Skeletal muscle cell (primary cell): ENCODE measurements around the gene CNTN4.
"Not testable (repeated sequence)": the region's sequence is repeated elsewhere in the genome, so short reads cannot be mapped to it uniquely, and the experiment has no call there.

Experiments
- DNase-seq: peaks from one replicate; pipeline ENCODE4 v3.0.0-alpha.2; 2010; ENCODE audit warnings: low read depth
- H3K4me3 ChIP-seq: 2 replicates; pipeline ENCODE4 v1.5.1; 2011; ENCODE audit warnings: low read depth, mild to moderate bottlenecking, control low read depth, low read length, moderate library complexity

CNTN4 gene

DNA sequence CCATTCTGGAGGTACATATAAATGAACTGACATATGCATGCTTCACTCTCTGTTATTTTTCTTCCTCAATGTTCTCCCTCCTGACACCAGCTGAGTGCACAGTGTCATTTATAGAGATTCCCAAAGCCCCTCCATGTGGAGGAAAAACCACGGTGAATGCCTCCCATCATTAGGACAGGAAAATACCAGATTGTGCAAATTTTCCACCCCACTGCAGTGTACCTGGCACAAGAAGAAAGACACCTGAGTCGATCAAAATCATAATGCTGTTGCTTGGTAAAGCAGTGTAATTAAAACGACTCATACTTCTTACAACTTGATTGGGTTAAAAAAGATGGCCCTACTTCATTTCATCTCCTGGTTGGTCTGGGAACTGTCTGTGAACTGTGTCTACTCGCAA lies 720.9 kb downstream of the CNTN4 start:
- H3K4me3 ChIP-seq = no peak overlapping the region

DNA sequence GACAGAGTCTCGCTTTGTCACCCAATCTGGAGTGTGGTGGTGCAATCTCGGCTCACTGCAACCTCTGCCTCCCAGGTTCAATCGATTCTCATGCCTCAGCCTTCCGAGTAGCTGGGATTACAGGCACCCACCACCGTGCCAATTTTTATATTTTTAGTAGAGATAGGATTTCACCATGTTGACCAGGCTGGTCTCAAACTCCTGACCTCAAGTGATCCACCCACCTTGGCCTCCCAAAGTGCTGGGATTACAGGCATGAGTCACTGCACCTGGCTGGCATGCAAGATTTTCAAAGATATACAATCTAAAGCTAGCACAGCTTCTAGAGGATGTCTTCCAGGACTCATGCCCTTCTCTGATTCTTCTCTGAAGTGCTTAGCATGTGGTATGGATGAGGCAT lies 722.3 kb downstream of the CNTN4 start:
- not testable (repeated sequence) for H3K4me3 ChIP-seq

More for the DNA sequence above, 720.9 kb downstream of the CNTN4 start:
- no peak for DNase-seq

GRCh38 chr3:2822611-2823010 lies 723.9 kb downstream of the CNTN4 start:
- no peak overlapping the region for H3K4me3 ChIP-seq
- DNase-seq = no peak

More for the DNA sequence above, 722.3 kb downstream of the CNTN4 start:
- not testable (repeated sequence) for DNase-seq

GRCh38 chr3:2823031-2823430 lies 724.4 kb downstream of the CNTN4 start:
- DNase-seq = peak; percentile 4
- no peak overlapping the region for H3K4me3 ChIP-seq

DNA sequence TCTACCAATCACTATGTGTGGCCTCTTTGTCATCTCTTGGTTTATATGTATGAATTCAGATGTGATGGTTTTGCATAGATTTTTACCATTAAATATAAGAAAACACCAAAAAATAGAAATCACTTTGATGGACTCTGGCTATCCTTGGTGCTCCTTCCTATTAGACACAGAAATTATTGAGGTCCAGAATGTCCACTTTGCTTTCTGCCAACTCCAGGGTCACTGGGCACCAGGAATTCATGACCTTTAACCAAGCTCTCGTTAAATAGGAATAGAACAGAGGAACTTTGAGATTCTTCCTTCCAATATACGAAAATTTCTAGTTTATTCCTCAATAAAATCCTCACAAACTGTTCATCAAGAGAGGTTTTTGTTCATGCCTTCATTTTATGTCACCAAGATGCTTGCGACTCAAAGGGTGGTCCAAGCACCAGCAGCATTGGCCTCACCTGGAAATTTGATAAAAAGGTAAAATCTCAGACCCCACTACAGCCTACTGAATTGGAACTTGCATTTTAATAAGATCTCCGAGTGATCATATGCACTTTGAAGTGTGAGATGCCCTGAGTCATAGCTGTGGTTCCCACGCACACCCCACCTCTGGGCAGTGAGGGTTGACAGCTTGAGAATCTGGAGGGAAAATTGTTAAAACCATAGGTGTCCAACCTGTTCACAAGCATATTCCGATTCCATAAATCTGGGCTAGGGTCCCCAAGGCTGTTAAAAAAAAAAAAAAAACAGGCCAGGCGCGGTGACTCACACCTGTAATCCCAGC lies 725.0 kb downstream of the CNTN4 start:
- H3K4me3 ChIP-seq = no peak overlapping the region

GRCh38 chr3:2826036-2826435 lies 727.4 kb downstream of the CNTN4 start:
- DNase-seq = no peak

More for the DNA sequence above, 725.0 kb downstream of the CNTN4 start:
- DNase-seq = no peak

GRCh38 chr3:2826453-2826852 lies 727.8 kb downstream of the CNTN4 start:
- no peak for DNase-seq
- no peak overlapping the region for H3K4me3 ChIP-seq

More at GRCh38 chr3:2826036-2826435, 727.4 kb downstream of the CNTN4 start:
- H3K4me3 ChIP-seq = no peak overlapping the region

DNA sequence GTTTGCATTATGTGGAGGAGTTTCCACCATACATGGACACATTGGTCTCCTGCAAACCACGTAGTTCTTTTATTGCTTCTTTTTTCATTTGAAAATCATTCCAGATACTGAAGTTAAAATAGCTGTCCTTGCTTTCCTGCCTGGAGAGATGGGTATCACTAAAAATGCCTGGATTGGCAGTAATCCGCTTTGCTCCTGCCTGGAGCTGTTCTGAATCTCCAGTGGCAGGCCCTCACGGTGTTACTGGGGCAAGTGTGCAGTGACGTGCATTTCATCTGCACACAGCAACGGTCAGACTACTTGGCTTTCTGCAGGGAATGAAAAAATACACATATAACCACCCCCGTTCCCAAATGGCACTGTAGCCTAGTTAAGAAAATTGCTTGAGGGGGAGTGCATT lies 738.6 kb downstream of the CNTN4 start:
- DNase-seq = no peak
- H3K4me3 ChIP-seq = no peak overlapping the region

DNA sequence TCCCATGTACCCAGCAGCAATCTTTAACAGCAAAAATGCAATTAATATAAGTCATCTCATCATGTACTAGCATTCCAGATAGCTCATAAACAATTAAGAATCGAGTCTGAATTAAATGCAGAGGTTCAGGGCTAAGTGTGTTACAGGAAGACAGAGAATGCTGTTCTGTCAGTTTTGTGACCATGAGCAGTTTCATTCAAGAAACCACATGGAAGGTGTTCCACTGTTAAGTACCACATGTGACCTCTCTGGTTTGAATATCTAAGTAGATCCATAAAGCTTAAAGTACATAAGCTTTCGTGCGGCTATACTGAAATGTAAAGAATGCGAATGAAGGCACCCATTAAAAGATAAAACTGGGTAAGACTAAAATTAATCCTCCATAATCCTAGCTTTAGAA lies 739.2 kb downstream of the CNTN4 start:
- no peak overlapping the region for H3K4me3 ChIP-seq
- no peak for DNase-seq

- no peak for DNase-seq
- H3K4me3 ChIP-seq = no peak overlapping the region
Measured at GRCh38 chr3:2838546-2839157, 740.0 kb downstream of the CNTN4 start.

DNA sequence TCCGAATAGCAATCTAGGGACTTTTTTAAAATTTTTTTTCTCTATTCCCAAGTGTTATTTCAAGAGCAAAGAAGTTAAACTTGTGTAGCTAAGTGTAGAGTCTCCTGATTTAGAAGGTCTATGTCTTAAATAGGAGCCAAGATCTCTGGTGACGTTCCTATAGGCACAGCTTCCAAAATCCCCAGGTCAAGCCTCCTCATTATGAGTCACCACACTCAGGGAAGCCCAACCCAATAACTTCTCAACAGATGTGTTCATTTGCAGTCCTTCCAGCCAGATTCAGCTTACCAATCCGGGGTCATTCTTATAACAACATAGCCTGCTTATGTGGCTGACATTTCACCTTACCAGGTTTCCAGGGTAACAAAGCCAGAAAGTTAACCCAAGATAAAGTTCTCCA lies 741.2 kb downstream of the CNTN4 start:
- no peak for DNase-seq
- H3K4me3 ChIP-seq = no peak overlapping the region

DNA sequence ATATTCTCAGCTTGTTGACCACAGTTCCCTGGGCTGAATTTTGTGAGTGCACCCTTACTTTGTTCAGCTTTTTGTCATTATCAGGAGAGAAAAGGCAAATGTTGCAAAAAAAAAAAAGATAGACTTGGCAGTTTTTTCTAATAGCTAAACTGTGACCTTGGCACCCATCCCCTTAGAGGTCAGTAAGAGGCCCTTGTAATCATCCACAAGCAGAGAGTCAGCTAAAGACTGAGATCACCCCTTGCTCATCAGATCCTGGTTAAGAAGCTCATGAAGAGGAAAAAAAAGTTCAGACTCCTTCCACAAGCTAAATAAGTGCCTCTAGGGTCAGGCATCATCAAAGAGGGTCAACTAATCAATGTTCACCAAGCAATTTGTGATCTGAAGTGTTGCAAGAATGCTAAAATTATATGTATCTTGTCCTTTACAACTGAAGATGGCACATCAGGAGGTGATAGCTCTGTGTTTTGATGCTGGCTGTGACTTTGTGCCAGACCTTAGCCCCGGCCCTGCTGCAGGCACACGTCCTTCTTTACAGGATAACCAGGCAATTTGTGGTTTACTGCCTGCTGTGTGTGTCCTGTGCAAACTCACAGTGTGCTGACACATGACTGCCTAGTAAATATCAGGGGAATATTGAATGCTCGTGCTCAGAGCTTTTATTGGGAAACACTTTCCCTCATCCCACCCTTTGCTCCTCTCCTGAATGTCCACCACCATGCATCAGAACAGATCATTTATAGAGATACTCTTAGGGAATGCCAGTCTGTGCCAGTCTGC lies 748.6 kb downstream of the CNTN4 start:
- no peak overlapping the region for H3K4me3 ChIP-seq
- DNase-seq = no peak

GRCh38 chr3:2849092-2849491 lies 750.4 kb downstream of the CNTN4 start:
- no peak for DNase-seq
- H3K4me3 ChIP-seq = no peak overlapping the region

DNA sequence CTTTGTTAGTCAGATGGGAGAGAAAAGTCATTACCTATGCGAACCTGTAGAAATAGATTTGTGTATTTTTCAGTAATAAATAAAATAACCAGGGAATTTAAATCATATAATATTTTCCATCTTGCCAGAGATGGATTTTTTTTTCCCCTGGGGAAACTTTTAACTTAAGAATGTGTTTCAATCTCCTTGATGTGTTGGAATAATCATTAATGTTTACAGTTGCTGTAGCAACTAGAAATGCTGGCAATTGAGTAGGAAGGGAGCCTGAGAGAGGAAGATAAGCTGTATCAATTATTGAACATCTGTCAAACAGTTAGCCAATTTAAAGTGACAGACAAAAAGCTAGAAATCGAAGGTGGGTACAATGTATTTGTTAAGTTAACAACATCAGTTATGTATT lies 752.0 kb downstream of the CNTN4 start:
- no peak overlapping the region for H3K4me3 ChIP-seq
- DNase-seq = no peak

GRCh38 chr3:2851361-2851760 lies 752.7 kb downstream of the CNTN4 start:
- no peak for DNase-seq
- no peak overlapping the region for H3K4me3 ChIP-seq

DNA sequence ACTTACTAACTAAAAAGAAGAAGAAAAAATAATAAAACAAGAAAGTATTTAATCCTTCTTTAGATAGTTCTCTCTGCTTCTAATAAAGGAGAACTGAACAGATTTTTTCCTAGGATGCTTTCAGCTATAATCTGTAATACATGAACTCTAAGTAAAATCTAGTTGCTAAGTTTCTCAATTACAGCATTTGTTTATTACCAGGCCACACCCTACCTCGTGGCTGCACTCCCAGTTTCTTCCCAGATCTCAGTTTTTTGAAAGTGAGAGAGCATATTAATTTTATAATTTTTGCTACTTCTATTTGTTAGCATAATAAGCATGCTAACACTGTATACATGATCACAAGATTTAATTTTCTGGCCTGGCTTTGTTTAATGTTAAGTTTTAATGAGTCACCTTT lies 753.2 kb downstream of the CNTN4 start:
- DNase-seq = no peak
- no peak overlapping the region for H3K4me3 ChIP-seq

DNA sequence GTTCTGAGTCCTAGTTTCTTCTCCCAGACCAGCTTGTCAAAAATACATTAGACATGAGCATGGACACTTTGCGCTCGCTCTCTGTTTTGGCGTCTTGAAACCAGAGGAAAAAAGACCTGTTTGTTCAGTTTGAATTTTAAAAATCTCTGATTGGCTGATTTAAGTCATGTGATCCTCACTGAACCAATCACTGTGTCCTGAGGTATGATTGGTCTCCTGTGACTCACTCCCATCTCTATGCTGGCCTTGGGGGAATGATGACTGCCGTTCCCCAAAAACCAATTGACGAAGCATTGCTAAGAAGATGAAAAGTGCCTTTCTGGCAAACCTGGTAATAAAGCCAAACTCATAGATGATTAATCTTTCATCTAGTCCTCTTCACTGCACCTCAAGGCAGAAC lies 755.0 kb downstream of the CNTN4 start:
- DNase-seq = no peak
- H3K4me3 ChIP-seq = no peak overlapping the region

- no peak for DNase-seq
- no peak overlapping the region for H3K4me3 ChIP-seq
Measured at GRCh38 chr3:2856138-2857133, 757.8 kb downstream of the CNTN4 start.

DNA sequence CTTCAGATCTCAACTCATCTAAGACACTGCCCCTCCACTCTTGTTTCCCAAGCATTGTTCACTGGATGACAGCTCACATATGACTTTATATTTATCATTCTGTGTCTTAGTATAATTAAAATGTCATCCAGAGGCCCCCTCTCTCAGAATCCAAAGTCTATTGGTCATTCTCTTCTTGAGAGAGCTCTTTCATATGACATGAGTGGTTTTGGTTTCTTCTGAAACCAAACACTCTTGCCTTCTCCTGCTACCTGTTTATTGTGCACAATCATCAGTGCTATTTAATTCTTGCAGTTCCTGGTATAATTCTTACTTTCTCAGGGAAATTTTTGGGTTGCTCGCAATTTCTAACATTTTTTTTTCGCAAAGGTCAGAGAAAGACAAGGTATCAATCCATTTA lies 762.0 kb downstream of the CNTN4 start:
- H3K4me3 ChIP-seq = no peak overlapping the region
- DNase-seq = no peak
